GM21737 (cell line): ENCODE measurements around the gene TADA2A.

ENCODE experiments used
- ATAC-seq: cut with Tn5 transposase; IDR thresholded peaks from one replicate; pipeline ENCODE4 v1.9.1; 2021; ENCODE audit warnings: mild to moderate bottlenecking, moderate library complexity; ENCODE audit not compliant: unreplicated experiment

The TADA2A gene

DNA sequence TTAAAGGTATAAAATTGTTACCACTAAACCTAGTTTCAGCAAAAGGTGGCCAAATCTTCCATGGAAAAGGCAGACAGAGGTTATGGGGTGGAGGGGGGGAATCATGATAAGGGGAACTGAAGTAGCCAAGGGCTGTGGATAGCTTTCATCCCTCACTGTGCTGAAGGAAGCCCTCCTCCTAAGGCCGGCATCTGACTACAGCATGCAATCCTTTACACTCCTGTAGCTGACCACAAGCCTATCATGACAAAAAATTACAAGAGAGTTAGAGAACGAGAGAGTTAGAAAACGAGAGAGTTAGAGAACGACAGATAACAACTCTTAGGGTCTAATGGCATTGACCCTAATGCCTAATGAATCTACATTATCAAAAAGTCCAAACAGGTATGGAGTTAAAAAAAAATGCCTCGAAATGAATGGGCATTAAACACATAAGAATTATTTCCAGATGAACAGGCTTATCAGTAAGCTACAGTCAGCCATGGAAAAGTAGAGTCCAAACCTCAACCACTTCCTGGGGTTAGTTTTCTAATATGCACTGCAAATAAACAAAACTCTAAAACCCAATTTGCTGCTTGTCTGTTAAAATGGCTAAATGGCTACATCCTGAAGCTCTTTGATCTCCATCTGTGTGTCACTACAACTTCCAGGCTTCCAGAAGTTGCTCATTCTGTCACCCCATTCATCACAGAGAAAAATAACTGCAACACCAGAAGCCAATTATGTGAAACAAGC is 112.7 kb downstream of the TADA2A start:
- no peak for ATAC-seq

DNA sequence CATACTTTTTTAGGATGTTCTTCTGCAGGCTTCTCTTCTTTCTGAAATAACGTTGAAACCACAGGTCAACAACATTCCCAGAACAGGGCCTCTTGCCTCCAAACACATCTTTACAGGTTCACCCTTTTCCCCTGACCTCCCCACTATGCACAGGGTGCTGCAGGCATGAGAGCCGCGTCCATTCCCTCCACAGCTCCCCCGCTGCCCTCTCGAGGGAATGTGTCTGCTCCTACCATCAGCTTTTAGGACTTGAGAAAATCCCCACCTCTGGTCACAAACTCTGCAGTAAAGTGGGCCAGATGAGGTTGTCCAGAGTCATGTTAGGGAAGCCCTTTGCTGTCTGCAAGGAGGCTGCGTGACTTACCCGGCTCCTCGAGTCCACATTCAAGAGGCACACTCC is 113.5 kb downstream of the TADA2A start:
- no peak for ATAC-seq

DNA sequence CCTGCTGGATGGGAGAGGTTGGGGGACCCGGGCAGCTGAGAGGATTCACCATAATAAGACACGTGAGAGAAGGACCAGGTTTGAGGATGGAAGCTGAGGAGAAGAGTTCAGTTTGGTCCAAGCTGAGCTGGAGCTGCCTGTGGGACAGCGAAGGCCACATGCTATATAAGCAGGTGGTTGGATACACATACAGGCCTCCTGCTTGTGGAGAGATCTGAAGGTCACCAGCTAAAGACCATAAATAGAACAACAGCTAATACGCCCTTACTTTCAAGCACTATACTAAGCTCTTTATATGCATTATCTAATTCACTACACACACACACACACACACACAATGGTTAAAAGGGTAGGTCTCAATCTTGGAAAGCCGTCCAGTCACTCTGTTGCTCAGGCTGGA is 115.1 kb downstream of the TADA2A start:
- no peak for ATAC-seq

DNA sequence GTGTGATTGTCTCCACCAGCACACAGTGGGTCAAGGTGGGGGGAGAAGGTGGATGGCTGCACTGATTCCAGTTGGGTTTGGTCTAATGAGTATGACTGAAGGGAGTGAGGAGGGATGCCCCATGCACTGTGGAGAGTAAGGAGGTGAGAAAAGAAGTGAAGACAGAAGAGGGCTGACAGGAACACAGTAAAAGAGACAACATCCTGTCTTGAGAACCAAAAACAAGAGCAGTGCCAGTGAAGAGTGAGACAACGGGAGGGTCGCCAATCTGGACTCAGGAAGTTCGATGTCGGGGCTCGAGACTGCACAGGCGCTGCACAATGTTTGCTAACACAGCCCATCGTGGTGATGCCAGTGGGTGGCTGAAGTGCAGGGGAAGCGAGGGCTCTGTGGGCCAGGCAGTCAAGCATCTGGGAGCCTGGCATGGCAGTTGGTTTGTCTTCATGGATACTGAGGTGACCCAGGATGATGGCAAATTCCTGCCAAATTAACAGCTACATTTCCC is 117.1 kb downstream of the TADA2A start:
- ATAC-seq: no peak

DNA sequence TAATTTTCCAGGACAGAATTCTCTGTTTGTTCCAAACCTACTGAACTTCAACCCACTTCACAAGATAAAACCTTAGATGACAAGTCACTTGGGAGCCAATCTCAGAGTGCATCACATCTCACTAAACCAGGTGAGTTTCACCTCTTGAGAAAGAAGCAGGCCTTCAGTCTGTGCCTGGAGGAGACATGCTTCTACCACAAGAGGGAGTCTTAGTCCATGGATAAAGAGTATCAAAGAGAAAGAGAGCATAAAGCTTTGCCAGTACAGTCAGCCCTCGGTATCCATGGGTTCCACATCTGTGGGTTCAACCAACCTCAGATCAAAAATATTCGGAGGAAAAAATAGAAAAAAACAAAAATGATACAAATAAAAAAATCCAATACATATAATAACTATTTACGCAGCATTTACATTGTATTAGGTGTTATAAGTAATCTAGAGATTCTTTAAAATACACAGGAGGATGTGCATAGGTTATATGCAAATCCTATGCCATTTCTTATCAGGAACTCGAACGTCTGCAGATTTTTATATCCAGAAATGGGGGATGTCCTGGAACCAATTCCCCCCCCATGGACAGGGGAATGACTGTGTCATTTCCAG is 120.7 kb downstream of the TADA2A start:
- no peak for ATAC-seq
